Stimulated activated CD8-positive, alpha-beta memory T cell treated with anti-CD3 and anti-CD28 coated beads, Interleukin-12 subunit alpha, Interleukin-12 subunit beta, amount 100 ng/mL, for 24 hours (primary cell): ENCODE data around the gene ZNF679.
A peak's percentile ranks its signal among the peaks of the same experiment; 100 is the strongest.
"Not testable (repeated sequence)": the region's sequence is repeated elsewhere in the genome, so short reads cannot be mapped to it uniquely, and the experiment has no call there.

ENCODE experiments used
- DNase-seq: peaks from one replicate; pipeline ENCODE4 v3.0.0-alpha.2; 2020; ENCODE audit errors: extremely low read depth

Gene ZNF679

DNA sequence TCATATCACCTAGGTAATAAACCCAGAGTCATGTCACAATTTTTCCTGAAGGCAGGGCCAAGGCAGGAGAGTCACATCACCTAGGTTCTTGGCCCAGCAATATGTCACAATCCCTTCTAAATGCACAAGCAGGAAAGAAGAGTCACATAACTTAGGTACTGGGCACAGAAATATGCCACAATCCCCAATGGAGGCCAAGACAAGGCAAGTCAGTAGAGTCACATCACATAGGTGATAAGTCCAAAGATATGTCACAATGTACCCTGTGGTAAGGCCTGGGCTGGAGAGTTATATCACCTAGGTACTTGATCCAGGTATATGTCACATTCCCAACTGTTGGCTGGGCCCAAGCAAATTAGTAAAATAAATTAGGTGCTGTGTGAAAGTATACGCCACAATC is at the start of gene ZNF679:
TSS of gene ZNF679 (plus strand) at position 301 of the 400 bp plus-strand sequence. CDS start 20,644 bp downstream, outside the sequence.
- DNase-seq = not testable (repeated sequence)

DNA sequence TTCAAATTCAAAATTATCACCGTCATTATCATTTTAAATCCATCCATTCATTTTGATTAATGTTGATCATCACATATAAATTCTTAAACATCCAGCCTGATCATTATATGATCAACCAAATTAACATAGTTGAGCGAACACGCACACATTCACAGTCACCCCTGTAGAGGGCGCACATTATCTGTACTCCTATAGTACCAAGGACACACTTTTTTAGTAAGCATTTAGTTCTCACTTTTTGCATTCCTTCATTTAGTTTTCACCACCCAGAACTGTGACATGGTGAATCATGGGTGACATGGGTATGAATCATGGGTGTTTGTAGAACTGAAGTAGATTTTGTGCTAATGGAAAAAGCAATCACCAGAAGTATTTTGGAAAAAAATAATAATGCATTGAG is 47.3 kb upstream of the ZNF679 start:
- no peak for DNase-seq

DNA sequence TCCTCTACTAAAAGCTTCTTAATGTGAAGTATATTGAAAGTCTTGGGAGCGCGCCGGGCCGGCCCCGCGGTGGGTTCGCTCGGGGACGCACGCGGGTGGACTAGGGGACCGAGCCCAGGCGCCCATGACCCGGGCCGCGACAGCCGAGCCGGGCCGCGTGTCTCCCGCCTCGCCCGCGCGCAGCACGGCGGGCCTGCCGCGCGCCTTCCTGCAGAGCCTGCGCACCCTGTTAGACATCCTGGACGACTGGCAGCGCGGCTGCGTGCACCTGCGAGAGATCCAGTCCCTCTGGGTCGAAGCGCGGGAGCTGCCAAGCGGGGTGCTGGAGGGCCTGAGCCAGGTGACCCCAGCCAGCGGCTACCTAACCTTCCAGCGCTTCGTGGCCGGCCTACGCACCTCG is 46.7 kb upstream of the ZNF679 start:
- no peak for DNase-seq

DNA sequence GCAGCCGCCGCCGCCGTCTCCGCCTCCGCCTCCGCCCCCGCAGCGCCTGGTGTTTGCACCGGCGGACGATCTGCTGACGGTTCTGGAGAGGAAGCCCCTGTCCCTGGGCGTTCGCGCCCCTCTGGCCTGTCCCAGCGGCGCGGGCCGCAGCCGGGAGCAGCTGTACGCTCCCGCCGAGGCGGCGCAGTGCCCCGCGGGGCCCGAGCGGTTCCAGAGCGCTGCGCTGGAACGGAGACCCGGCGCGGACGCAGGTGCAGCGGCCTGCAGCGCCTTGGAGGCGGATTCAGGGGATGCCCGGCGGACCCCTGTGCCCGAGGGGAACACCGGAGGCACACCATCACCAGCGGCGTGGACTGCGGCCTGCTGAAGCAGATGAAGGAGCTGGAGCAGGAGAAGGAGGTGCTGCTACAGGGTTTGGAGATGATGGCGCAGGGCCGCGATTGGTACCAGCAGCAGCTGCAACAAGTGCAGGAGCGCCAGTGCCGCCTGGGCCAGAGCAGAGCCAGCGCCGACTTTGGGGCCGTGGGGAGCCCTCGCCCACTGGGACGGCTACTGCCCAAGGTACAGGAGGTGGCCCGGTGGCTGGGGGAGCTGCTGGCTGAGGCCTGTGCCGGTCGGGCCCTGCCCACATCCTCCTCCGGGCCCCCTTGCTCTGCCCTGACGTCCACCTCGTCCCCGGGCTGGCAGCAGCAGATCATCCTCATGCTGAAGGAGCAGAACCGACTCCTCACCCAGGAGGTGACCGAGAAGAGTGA is 46.1 kb upstream of the ZNF679 start:
- DNase-seq = no peak

DNA sequence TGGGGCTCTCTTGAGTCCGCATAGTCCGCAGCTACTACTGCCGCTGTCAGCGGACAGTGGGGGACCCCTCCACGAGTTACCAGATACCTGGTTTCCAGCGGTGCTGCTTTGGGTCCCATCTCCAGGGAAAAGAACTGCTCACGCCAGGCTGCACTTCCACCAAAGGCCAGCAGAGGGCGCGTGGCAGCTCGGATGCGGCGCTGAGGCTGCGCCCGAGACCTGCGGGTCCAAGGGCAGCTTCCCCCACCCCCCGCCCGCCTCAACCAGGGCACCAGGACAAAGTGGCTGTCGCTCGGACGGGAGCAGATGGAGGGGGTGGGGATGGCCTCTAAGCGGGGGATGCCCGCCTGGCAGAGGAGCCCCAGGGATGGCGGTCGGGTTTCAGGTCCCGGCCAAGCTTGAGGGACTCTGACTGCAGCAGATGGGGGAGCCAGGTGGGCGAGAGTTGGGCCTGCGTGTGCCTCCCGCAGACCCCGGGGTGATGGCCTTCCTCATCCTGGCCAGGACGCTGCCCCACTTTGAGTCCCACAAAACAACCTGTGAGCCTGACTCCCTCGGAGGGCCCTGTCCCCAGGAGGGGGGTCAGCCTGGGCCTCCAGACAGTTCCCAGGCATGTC is 45.0 kb upstream of the ZNF679 start:
- DNase-seq = no peak

DNA sequence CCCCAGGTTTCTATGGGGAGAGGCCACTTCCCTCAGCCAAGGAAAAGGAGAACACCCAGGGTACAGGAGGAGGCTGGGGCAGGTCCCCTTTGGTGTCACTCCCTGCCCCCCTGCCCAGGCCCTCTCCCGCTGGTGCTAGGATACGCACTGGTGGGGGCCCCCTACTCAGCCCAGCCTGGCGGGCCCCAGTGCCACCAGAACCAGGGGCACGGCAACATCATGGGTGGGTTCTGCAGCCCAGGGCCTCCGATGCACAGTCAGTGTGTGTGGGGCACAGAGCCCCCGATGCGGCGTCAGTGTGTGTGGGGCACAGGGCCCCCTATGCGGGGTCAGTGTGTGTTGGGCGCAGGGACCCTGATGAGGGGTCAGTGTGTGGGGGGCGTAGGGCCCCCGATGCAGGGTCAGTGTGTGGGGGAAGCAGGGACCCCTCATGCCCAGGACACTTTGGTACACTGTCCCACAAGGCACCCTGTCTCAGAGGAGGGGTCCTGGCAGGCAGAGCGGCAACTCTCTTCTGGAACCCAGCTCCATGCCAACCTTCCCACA is 44.4 kb upstream of the ZNF679 start:
- no peak for DNase-seq

DNA sequence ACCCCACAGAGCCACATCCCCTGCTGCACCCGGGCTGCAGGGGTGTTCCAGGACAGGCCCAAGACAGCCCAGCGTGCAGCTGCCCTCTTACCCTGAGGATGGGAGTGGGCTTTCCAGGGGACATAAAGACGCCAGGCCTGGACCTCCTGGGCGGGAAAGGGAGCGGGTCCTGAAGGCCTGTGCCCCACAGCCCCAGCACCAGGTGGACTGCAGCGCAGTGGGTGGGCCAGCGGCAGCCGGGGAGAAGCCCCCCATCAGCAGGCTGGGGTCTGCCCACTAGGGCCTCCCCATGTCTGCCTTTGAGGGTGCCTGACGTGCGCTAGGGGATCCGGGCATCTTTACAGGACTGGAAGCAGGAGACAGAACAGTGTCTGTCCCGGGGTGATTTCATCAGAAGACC is 43.9 kb upstream of the ZNF679 start:
- no peak for DNase-seq

DNA sequence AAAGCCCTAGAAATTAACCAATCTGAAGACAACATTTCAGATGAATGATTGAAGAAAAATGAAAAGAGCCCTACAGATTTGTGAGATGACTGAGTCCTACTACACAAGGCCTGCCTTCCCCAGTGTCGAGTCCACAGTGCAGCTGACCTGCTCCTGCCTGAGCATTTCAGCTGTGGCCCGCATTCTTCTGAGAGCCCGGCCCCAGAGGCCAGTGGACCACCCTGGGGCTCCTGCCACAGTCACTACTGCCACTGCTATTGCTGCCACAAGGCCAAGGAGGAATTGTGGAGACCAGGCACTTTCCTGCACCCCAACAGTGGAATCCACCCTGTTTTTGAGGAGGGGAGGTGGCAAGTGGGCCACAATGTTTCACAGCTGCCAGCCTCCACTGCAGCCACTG is 40.9 kb upstream of the ZNF679 start:
- no peak for DNase-seq

DNA sequence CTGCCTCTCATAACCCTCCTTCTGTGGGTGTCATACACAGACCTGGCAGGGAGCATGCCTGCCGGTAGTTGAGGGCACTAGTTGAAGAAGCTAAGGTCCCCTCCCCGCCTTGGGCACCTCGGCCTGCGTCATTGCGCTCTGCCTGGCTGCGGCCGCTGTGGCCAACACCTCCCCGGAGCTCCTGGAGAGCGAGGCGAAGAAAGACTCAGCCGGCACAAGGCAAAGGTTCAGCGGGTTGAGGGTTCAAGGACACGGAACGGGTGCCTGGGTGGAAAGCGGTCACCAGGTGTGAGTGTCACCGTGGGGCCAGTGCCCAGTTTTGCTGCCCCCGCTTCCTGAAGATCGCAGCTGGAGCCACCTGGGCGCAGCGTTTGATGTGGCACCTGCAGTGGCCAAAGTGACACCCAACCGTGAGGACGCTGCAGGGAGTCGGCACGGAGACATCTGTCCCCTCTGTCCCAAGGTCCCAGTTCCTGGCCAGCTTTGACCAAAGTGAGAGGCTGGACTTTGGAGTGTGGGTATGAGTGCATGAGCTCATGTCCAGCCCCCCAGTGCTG is 36.0 kb upstream of the ZNF679 start:
- DNase-seq = no peak

DNA sequence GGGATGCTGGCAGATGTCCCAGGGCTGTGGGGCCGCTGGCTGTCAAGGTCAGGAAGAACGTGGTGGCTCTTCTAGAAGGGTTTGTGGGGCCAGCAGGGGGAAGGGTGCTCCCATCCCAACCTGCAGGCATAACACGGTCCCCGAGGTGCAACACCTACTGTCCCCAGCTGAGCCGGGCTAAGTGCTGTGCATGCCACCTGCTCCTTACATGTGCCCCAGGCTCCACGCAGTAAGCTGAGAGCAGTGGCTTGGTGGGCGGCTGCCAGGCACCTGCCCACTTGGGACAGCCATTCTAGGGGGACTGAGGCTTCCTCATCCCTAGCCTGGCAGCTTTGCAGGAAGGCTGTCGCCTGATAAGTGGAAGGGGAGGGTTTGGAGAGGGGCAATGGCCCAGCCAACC is 35.5 kb upstream of the ZNF679 start:
- no peak for DNase-seq

DNA sequence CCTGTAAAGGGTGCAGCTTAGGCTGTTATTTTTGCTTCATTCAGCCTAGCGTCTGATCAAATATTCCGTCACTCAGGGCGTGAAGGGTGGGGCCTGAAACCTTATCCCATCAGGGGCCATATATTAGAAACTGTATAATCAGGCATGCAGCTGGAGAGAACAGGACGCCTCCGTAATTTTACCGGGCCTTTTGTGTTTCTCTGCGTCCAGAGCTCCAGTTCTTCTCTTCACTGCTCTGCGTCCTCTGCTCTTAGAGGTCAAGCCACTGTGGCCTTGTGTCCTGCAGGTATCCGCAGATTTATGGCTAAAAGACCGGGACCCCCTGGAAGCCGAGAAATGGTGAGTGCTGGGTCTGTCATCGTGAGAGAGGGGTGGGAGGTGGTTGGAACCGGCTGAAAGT is 21.4 kb upstream of the ZNF679 start, which contains the start of gene ZNF735:
TSS of gene ZNF735 (plus strand) at position 301 of the 400 bp plus-strand sequence. CDS start at position 301, 0 bp downstream.
- DNase-seq = no peak

DNA sequence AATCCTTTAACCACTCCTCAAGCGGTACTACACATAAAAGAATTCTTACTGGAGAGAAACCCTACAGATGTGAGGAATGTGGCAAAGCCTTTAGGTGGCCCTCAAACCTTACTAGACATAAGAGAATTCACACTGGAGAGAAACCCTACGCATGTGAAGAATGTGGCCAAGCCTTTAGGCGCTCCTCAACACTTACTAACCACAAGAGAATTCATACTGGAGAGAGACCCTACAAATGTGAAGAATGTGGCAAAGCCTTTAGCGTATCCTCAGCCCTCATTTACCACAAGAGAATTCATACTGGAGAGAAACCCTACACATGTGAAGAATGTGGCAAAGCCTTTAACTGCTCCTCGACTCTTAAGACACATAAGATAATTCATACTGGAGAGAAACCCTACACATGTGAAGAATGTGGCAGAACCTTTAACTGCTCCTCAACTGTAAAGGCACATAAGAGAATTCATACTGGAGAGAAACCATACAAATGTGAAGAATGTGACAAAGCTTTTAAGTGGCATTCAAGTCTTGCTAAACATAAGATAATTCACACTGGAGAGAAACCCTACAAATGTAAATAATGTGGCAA is 8.5 kb upstream of the ZNF679 start:
- DNase-seq = not testable (repeated sequence)

DNA sequence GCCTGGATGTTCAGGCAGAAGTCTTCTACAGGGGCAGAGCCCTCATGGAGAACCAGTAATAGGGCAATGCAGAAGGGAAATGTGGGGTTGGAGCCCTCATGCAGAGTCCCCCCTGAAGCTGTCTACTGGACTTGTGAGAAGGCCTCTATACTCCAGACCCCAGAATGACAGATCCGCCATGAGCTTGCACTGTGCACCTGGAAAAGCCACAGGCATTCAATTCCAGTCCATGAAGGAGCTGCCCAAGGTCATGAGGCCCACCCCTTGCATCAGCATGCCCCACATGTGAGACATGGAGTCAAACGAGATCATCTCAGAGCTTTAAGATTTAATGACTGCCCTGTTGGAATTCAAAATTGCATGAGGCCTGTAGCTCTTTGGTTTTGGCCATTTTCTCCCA is 4.9 kb upstream of the ZNF679 start:
- no peak for DNase-seq

DNA sequence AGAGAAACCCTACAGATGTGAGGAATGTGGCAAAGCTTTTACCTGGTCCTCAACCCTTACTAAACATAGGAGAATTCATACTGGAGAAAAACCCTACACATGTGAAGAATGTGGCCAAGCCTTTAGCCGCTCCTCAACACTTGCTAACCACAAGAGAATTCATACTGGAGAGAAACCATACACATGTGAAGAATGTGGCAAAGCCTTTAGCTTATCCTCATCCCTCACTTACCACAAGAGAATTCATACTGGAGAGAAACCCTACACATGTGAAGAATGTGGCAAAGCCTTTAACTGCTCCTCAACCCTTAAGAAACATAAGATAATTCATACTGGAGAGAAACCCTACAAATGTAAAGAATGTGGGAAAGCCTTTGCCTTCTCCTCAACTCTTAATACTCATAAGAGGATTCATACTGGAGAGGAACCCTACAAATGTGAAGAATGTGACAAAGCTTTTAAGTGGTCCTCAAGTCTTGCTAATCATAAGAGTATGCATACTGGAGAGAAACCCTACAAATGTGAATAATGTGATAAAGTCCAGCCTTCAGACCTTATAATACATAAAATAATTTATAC is 38.2 kb downstream of the ZNF679 start:
- DNase-seq = no peak

DNA sequence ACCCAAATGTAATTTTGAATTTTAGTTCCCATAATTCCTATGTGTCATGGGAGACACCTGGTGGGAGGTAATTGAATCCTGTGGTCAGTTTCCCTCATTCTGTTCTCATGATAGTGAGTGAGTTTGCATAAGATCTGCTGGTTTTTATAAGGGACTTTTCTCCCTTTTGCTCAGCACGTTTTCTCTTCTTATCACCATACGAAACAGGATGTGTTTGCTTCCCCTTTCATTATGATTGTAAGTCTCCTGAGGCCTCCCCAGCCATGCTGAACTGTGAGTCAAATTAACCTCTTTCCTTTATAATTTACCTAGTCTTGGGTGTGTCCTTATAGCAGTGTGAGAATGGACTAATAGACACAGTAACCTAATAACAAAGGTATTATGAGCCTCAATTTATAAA is 49.4 kb downstream of the ZNF679 start:
- DNase-seq = no peak

DNA sequence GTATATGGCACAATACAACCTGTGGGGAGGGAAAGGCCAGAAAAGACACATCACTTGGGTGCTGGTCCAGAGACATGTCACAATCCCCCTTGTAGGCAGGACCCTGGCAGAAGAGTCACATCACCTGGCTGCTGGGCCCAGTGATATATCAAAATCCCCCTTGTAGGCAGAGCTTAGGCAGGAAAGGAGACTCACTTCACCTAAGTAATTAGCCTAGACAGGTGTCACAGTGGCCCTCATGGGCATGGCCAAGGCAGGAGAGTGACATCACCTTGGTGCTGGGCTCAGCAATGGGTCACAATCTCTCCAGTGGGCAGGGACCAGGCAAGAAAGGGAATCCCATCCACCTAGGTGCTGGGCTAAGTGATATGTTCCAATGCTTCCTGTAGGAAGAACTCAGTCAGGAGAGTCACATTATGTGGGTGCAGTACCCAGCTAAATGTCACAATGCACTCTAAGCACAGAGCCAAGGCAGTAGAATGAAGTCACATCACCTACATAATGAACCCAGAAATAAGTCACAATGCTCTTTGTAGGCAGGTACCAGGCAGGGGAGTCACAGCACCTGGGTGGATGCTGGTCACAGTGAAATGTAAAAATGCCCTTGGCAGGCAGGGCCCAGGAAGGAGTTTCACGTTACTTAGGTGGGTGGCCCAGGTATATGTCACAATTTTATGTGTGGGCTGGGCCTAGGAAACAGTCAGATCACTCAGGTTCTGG is 66.6 kb downstream of the ZNF679 start:
- no peak for DNase-seq

DNA sequence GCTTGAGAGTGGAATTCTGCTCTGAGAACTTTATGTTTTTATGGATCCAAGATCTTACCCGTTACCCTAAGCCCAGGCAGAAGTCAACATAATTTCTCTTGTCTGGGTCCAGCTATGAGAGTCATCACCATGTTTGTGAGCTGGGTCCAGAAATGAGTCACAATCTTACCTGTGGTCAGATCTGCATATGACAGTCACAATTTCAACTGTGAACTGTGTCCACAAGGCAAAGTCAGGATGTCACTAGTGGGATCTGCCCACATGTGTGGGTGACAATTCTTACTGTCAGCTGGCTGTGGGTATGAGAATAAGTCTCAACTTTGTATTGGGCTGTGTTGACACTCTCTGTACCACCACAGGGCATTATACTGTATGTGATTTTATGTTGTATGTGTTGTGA is 69.1 kb downstream of the ZNF679 start:
- DNase-seq = not testable (repeated sequence)

DNA sequence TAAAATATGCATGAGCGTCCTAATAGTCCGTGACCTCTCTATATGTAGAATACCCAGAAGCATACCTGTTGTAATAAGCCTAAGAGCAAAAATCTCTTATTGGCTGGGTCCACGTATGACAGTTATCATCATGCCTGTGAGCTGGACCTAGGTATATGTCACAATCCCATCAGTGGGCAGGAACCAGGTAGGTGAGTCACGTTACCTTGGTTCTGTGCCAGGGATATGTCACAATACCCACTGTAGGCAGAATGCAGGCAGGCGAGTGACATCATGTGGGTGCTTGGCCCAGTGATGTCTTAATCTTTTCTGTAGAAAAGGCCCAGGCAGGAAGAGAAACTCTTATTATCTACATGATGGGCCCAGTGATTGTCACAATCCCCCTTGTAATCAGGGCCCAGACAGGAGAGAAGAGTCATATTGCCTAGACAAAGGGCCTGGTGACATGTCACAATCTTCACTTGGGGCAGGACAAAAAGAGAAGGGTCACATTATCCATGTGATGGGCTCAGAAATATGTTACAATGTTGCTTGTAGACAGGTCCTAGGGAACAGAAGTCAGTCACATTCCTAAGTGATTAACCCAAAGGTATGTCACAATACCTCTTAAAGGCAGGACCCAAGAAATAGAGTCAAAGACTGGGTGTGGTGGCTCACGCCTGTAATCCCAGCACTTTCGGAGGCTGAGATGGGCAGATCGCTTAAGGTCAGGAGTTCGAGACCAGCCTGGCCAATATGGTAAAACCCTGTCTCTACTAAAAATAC is 72.5 kb downstream of the ZNF679 start:
- no peak for DNase-seq

DNA sequence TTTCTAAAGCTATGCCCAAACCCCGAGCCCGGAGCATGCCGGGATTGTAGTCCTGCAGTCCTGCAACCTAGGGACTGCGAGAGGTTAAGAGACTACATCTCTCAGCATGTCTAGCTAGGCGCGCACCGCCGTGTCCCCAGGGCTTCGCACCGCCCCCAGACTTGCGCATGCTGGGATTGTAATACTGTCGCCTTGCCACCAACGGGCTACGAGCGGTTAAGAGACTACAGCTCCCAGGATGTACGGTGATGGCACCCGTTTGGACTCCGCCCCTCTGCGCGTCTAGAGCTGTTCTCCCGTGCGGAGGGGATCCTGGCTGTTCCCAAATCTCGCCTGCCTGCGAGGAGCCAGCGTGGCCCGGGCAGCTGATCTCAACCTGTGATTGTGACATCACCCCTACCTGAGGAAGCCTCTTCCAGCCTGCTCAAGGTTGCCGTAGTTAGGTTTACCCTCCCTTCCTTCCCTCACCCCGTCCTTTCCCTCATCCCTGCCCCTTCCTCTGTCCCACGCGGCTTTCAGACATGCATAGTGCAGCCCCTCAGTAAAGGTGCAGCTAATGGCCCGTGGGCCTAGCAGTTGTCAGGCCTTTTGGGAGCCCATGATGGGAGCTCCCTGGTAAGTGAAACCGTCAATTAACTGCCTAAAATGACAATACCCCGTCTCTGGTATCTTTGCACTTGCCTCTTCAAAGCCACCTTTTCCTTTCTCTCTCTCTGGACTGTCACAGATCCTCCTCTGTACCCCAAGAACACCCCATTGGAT is 79.2 kb downstream of the ZNF679 start:
- DNase-seq = peak; percentile 80

DNA sequence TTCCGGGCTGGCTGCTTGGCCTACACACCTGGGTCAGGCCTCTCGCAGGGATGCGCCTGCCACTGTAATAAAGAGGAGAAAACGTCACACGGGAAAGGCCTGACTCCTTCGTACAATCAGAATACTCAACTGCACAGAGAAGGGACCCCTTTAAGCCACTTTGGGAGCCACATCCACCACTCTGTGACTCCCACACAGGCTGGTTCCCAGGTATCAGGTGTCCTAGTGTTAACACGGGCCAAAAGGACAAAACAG is 79.7 kb downstream of the ZNF679 start:
- DNase-seq = no peak
